GM23248 (cell line): Measurements from ENCODE around the gene PLXNA1. TPM values are rescaled to one million over a fixed set of nuclear protein-coding genes. Genes with fewer than 3 reads are reported as not detected.

ENCODE experiments used
- DNase-seq: peaks from one replicate; pipeline ENCODE4 v3.0.0-alpha.2; 2015
- H2AFZ ChIP-seq: fragments of 200-600 bp; sonication (generic); 2 replicates; pipeline ENCODE4 v1.6.1; 2016; ENCODE audit warnings: antibody characterized with exemption
- H3F3A ChIP-seq: fragments of 200-600 bp; sonication (generic); 2 replicates; pipeline ENCODE4 v1.6.1; 2016; ENCODE audit warnings: mild to moderate bottlenecking, antibody characterized with exemption, mixed run types; ENCODE audit not compliant: insufficient read depth
- H3K27ac ChIP-seq: fragments of 200-600 bp; sonication (generic); 2 replicates; pipeline ENCODE4 v1.5.1; 2016; ENCODE audit warnings: mild to moderate bottlenecking
- H3K27me3 ChIP-seq: fragments of 200-600 bp; sonication (generic); replicated peaks from 2 replicates; pipeline ENCODE4 v1.6.1; 2016; ENCODE audit warnings: mild to moderate bottlenecking; ENCODE audit not compliant: insufficient read depth
- H3K36me3 ChIP-seq: fragments of 200-600 bp; sonication (generic); 2 replicates; pipeline ENCODE4 v1.6.1; 2016; ENCODE audit warnings: low read depth, mild to moderate bottlenecking
- H3K4me1 ChIP-seq: fragments of 200-600 bp; sonication (generic); 2 replicates; pipeline ENCODE4 v1.6.1; 2016; ENCODE audit warnings: mild to moderate bottlenecking; ENCODE audit not compliant: insufficient read depth
- H3K4me2 ChIP-seq: fragments of 200-600 bp; sonication (generic); one replicate; pipeline ENCODE4 v1.6.1; 2016; ENCODE audit warnings: mild to moderate bottlenecking; ENCODE audit not compliant: unreplicated experiment
- H3K4me3 ChIP-seq: fragments of 200-600 bp; sonication (generic); 2 replicates; pipeline ENCODE4 v1.5.1; 2016; ENCODE audit warnings: mild to moderate bottlenecking
- H3K79me2 ChIP-seq: fragments of 200-600 bp; sonication (generic); 2 replicates; pipeline ENCODE4 v1.6.1; 2016; ENCODE audit warnings: mild to moderate bottlenecking; ENCODE audit not compliant: insufficient read depth
- H3K9ac ChIP-seq: fragments of 200-600 bp; sonication (generic); 2 replicates; pipeline ENCODE4 v1.6.1; 2016; ENCODE audit warnings: mild to moderate bottlenecking
- H3K9me2 ChIP-seq: fragments of 200-600 bp; sonication (generic); 2 replicates; pipeline ENCODE4 v1.6.1; 2016; ENCODE audit warnings: mixed run types, mild to moderate bottlenecking, moderate library complexity; ENCODE audit not compliant: insufficient read depth
- H3K9me3 ChIP-seq: fragments of 200-600 bp; sonication (generic); one replicate; pipeline ENCODE4 v1.6.1; 2017; ENCODE audit warnings: low read depth
- H4K20me1 ChIP-seq: fragments of 200-600 bp; sonication (generic); 2 replicates; pipeline ENCODE4 v1.6.0; 2016; ENCODE audit not compliant: insufficient read depth
- EZH2 ChIP-seq: fragments of 200-600 bp; sonication (generic); IDR thresholded peaks from 2 replicates; pipeline ENCODE4 v1.6.1; 2018; ENCODE audit warnings: antibody characterized with exemption, mild to moderate bottlenecking; ENCODE audit not compliant: insufficient read depth, poor library complexity, severe bottlenecking
- EZH2phosphoT487 ChIP-seq: fragments of 200-600 bp; sonication (generic); IDR thresholded peaks from 2 replicates; pipeline ENCODE4 v1.6.1; 2018; ENCODE audit warnings: antibody characterized with exemption, moderate library complexity, mild to moderate bottlenecking, low read depth; ENCODE audit not compliant: insufficient read depth
- WGBS, 2 experiments: methylation state at CpG; one replicate each; pipeline ENCODE4 v1.1.6; 2015 to 2017; ENCODE audit warnings: low lambda C conversion rate in 2 of 2, low coverage in 1 of 2; ENCODE audit errors: missing lambda C conversion rate in 2 of 2; 5-methylcytosine and 5-hydroxymethylcytosine counted together
- in situ Hi-C: fragments of 300-500 bp; cut with MboI; formaldehyde crosslinking; loops from 2 replicates; pipeline ENCODE4 v1.15.0; 2020
- polyA plus RNA-seq: library from polyadenylated mRNA; unstranded; fragments of >200 nt; fragmentation: Nextera tagmentation; extraction: Ambion mirVana; gene quantifications from 2 replicates; pipeline ENCODE4 v1.2.1, GENCODE V29; 2016
- total RNA-seq: library from RNA; depleted of rRNA; stranded (reverse); fragments of >200 nt; shearing (Covaris generic); gene quantifications from 2 replicates; pipeline ENCODE4 v1.2.3, GENCODE V29; 2014

The PLXNA1 gene
- total and polyA plus RNA-seq, 2 experiments from 2014 or later, result 13.4 to 84.7 TPM

DNA sequence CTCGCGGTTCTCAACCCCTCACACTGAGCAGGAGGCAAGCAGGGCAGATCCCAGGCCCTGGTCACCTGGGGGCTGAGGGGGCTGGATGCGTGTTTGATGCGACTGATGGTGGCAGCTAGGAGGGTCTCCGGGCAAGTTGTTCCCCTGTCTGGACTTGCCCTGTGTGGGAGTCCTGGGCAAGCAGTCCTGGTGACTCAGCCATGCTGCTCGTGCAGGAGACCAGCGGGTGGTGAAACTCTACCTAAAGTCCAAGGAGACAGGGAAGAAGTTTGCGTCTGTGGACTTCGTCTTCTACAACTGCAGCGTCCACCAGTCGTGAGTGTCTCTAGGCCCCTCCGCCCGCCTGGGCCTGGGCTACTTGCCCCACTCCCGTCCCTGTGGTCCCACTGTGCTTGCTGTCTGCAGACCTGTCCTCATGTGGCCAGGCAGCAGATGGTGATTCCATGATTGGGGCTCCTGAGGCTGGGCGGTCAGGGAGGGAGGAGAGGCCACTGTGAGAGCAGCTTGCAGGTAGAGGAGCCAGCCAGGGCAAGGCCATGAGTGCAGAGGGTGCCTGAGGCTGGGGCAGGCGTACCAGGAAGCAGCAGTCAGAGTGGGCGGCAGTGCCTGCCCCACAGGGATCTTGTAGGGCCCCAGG lies 23.1 kb downstream of the PLXNA1 start:
- Histone ChIP-seq H3K9ac (no peak overlapping the region), H3K4me1 (peaks cover 22% of the 10 kb centered on the region), H3K36me3 (no peaks in the 10 kb centered on the region), H3K79me2 (peaks cover 8% of the 10 kb centered on the region), H3K9me2 (no peaks in the 10 kb centered on the region), H3K4me3 (no peak overlapping the region), H2AFZ (no peak overlapping the region), H3K27ac (no peak overlapping the region), H3K9me3 (no peaks in the 10 kb centered on the region), H3K27me3 (no peaks in the 10 kb centered on the region), H3F3A (peaks cover 5% of the 10 kb centered on the region; the same call in 1 of the 2 replicates), H3K4me2 (no peak overlapping the region), H4K20me1 (no peaks in the 10 kb centered on the region)
- TF ChIP-seq EZH2phosphoT487, result no peak
- TF ChIP-seq EZH2, result no peak
- 88 to 89% methylated on average over 15 to 17 of the region's 17 CpGs for WGBS, 2 experiments
- peak; percentile 62 for DNase-seq
- in situ Hi-C loops, result no loop called here

DNA sequence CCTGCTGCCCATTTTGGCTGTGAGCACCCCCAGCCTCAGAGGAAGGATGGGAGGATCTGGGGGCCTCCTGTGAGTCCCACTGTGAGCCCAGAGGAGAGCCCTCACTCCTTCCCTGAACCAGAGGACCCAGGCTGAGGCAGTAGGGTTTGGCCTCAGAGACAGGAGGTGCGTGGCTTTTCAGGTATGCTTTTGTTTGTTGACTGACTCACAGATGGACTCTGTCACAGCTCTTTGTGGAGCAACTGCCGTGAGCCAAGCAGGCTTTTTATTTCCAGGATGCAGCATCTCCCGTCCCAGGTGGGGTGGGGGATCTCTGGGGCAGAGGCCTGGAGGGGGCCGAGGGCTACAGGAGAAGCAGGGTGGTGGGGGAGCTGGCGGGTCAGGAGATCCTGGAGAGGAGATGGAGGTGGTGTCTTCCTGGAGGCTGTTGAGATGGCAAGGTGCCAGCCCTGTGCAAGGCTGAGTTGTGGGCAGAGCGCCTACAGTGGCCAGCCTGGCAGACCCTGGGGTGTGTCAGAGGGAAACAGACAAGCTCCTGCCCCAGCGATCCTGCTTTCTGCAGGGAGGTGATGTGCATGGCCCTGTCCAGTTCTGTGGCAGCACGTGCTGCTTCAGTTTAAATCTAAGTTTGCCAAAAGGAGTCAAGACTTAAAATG lies 24.0 kb downstream of the PLXNA1 start:
- in situ Hi-C loops, result no loop called here
- 79 to 80% methylated on average over 6 to 7 of the region's 8 CpGs for WGBS, 2 experiments

DNA sequence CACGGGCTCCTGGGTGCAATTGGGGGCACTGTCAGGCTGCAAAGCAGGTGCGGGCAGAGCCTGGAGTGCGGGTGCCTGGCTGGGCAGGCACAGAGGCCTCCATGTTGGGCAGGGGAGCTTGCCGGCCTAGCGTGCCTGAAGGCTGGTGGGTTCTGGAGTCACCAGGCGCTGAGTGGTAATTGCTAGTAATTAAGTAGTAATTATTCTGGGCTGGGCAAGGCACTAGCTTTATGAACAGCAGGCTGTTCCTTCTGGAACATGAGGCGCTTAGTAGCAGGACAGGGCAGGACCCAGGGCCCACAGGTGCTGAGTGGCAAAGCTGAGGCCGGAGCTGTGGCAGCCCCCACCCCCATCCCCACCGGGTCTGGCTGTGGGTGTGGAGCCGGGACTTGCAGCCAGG lies 25.3 kb downstream of the PLXNA1 start:
- H2AFZ ChIP-seq, result no peak overlapping the region
- H3K9me3 ChIP-seq, result no peaks in the 10 kb centered on the region
- H3K27me3 ChIP-seq, result no peaks in the 10 kb centered on the region
- H3K4me1 ChIP-seq, result peaks cover 8% of the 10 kb centered on the region; the same call in 1 of the 2 replicates
- WGBS, 2 experiments, result 70 to 75% methylated on average over 10 of the region's 10 CpGs
- H3K27ac ChIP-seq, result no peak overlapping the region
- H4K20me1 ChIP-seq, result no peaks in the 10 kb centered on the region
- TF ChIP-seq EZH2phosphoT487 (no peak), EZH2 (no peak)
- H3F3A ChIP-seq, result no peaks in the 10 kb centered on the region
- H3K36me3 ChIP-seq, result peaks cover 4% of the 10 kb centered on the region; the same call in 1 of the 2 replicates
- no peak overlapping the region for H3K9ac ChIP-seq
- H3K9me2 ChIP-seq, result no peaks in the 10 kb centered on the region
- in situ Hi-C loops, result no loop called here
- H3K4me2 ChIP-seq, result no peak overlapping the region
- no peak for DNase-seq
- H3K4me3 ChIP-seq, result no peak overlapping the region
- peaks cover 6% of the 10 kb centered on the region for H3K79me2 ChIP-seq

More for the DNA sequence above, 24.0 kb downstream of the PLXNA1 start:
- no peak overlapping the region for H3K9ac ChIP-seq
- H4K20me1 ChIP-seq, result no peaks in the 10 kb centered on the region
- no peaks in the 10 kb centered on the region for H3K9me2 ChIP-seq
- TF ChIP-seq EZH2, result no peak
- TF ChIP-seq EZH2phosphoT487, result no peak
- peaks cover 5% of the 10 kb centered on the region for H3K79me2 ChIP-seq
- no peaks in the 10 kb centered on the region for H3K27me3 ChIP-seq
- peak; percentile 23 for DNase-seq
- no peak overlapping the region for H2AFZ ChIP-seq
- H3K4me3 ChIP-seq, result no peak overlapping the region
- H3K36me3 ChIP-seq, result peaks cover 1% of the 10 kb centered on the region; the same call in 1 of the 2 replicates
- H3K4me2 ChIP-seq, result no peak overlapping the region
- peaks cover 5% of the 10 kb centered on the region; the same call in 1 of the 2 replicates for H3F3A ChIP-seq
- H3K9me3 ChIP-seq, result no peaks in the 10 kb centered on the region
- H3K4me1 ChIP-seq, result peaks cover 19% of the 10 kb centered on the region
- H3K27ac ChIP-seq, result no peak overlapping the region

DNA sequence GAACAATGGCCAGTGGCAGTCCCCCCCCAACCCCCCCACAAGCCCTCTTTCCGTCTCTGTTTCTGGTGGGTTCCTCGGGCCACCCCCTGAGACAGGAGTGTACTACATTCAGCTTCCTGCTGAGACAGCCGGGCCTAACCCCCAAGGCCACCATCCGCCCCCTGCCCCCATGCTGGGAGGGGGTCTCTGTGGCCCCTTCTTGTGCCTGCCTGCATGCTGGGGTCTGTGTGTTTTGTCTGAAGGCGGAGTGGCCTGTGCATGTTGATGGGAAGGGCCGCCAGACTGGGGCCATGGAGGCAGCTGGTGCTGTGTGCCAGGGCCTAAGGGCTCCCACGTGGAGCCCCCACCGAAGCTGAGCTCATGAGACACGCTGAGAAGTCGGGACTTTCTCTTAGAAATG lies 26.6 kb downstream of the PLXNA1 start:
- Histone ChIP-seq H3K4me1 (0 out of 2 replicates have a peak, but pooled peaks cover 7% of the 10 kb centered on the region), H3K9me2 (no peaks in the 10 kb centered on the region), H3K79me2 (peaks cover 6% of the 10 kb centered on the region), H3K4me2 (no peak overlapping the region), H3K9ac (no peak overlapping the region), H4K20me1 (no peaks in the 10 kb centered on the region), H3K4me3 (no peak overlapping the region), H3K27me3 (no peaks in the 10 kb centered on the region), H3F3A (no peaks in the 10 kb centered on the region), H3K9me3 (no peaks in the 10 kb centered on the region), H3K27ac (no peak overlapping the region), H2AFZ (no peak overlapping the region), H3K36me3 (peaks cover 4% of the 10 kb centered on the region; the same call in 1 of the 2 replicates)
- in situ Hi-C loops, result no loop called here
- 53% methylated on average over 10 of the region's 10 CpGs for WGBS, 2 experiments
- no peak for DNase-seq
- TF ChIP-seq EZH2, result no peak
- no peak for TF ChIP-seq EZH2phosphoT487
